PC-9 (cell line): ENCODE data around the gene FOLR2.

Source experiments
- EZH2 ChIP-seq: fragments of 200-600 bp; sonication (generic); IDR thresholded peaks from 2 replicates; pipeline ENCODE4 v1.8.0; 2017; ENCODE audit warnings: antibody characterized with exemption, low read depth
- TF ChIP-seq, protein P1 (sequence below): fragments of 200-600 bp; sonication (generic); conservative IDR thresholded peaks from 2 replicates; pipeline ENCODE4 v1.6.1; 2017; ENCODE audit warnings: mixed run types, antibody characterized with exemption, mild to moderate bottlenecking, moderate library complexity

DNA sequence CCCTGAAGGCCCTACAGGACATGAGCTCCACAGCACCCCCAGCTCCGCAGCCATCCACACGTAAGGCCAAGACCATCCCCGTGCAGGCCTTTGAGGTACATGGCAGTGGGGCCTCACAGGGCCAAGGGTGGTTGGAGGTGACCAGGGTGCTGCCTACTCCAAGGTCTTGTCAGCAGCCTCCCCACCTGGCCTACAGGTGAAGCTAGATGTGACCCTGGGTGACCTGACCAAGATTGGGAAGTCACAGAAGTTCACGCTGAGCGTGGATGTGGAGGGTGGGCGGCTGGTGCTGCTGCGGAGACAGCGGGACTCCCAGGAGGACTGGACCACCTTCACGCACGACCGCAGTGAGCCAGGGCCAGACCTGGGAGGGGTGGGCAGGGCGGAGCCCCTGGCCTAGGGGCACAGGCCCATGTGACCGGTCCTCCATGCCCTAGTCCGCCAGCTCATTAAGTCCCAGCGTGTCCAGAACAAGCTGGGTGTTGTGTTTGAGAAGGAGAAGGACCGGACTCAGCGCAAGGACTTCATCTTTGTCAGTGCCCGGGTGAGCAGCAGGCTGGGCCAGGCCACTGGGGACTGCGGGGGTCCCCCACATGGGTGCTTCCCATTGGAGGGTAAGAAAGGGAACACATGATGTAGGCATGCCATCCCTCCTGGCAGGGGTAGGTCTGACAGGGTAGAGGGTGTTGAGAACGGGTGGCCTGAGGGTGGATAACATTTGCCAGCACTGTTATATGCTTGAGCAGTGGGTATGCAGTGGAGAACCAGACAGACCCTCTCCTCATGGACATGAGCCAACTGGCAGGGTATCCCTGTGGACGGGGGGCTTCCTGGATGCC is 13.6 kb downstream of the FOLR2 start:
- TF ChIP-seq EZH2, result no peak
- TF ChIP-seq, protein P1, sequence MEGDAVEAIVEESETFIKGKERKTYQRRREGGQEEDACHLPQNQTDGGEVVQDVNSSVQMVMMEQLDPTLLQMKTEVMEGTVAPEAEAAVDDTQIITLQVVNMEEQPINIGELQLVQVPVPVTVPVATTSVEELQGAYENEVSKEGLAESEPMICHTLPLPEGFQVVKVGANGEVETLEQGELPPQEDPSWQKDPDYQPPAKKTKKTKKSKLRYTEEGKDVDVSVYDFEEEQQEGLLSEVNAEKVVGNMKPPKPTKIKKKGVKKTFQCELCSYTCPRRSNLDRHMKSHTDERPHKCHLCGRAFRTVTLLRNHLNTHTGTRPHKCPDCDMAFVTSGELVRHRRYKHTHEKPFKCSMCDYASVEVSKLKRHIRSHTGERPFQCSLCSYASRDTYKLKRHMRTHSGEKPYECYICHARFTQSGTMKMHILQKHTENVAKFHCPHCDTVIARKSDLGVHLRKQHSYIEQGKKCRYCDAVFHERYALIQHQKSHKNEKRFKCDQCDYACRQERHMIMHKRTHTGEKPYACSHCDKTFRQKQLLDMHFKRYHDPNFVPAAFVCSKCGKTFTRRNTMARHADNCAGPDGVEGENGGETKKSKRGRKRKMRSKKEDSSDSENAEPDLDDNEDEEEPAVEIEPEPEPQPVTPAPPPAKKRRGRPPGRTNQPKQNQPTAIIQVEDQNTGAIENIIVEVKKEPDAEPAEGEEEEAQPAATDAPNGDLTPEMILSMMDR, result no peak
